H9 (cell line): ENCODE data around the gene NXN. TPM values are rescaled to one million over a fixed set of nuclear protein-coding genes. Genes with fewer than 3 reads are reported as not detected.

Experiments
- DNase-seq: peaks from one replicate; pipeline ENCODE4 v3.0.0-alpha.2; 2017
- H2AFZ ChIP-seq: one replicate; pipeline ENCODE4 v1.6.1; 2013; ENCODE audit warnings: mild to moderate bottlenecking, low read length, control low read depth, moderate library complexity
- H2AK5ac ChIP-seq: 2 replicates; pipeline ENCODE4 v1.6.1; 2013; ENCODE audit warnings: low read length, control low read depth, mixed read lengths; ENCODE audit not compliant: insufficient read length
- H2BK120ac ChIP-seq: one replicate; pipeline ENCODE4 v1.6.1; 2013; ENCODE audit warnings: low read depth, mild to moderate bottlenecking, low read length, control low read depth, inconsistent platforms; ENCODE audit not compliant: poor library complexity, severe bottlenecking
- H2BK12ac ChIP-seq: 2 replicates; pipeline ENCODE4 v1.6.1; 2013; ENCODE audit warnings: low read length, control low read depth, mixed read lengths, low read depth; ENCODE audit not compliant: insufficient read length
- H2BK15ac ChIP-seq: 2 replicates; pipeline ENCODE4 v1.6.1; 2013; ENCODE audit warnings: low read depth, low read length, control low read depth
- H2BK20ac ChIP-seq: one replicate; pipeline ENCODE4 v1.6.1; 2013; ENCODE audit warnings: low read depth, mild to moderate bottlenecking, low read length, control low read depth, inconsistent platforms; ENCODE audit not compliant: poor library complexity, severe bottlenecking
- H2BK5ac ChIP-seq: 2 replicates; pipeline ENCODE4 v1.6.1; 2013; ENCODE audit warnings: low read length, control low read depth, mixed read lengths; ENCODE audit not compliant: insufficient read length
- H3K14ac ChIP-seq: 2 replicates; pipeline ENCODE4 v1.6.1; 2013; ENCODE audit warnings: low read length, control low read depth; ENCODE audit not compliant: insufficient read depth
- H3K18ac ChIP-seq: 2 replicates; pipeline ENCODE4 v1.6.1; 2013; ENCODE audit warnings: low read depth, mild to moderate bottlenecking, mixed read lengths, low read length, control low read depth; ENCODE audit not compliant: insufficient read length
- H3K23ac ChIP-seq: 2 replicates; pipeline ENCODE4 v1.6.1; 2013; ENCODE audit warnings: low read length, control low read depth, mixed read lengths, low read depth; ENCODE audit not compliant: insufficient read length
- H3K23me2 ChIP-seq: 2 replicates; pipeline ENCODE4 v1.6.1; 2013; ENCODE audit warnings: low read depth, mild to moderate bottlenecking, mixed read lengths, low read length, control low read depth; ENCODE audit not compliant: insufficient read length, poor library complexity, severe bottlenecking
- H3K27ac ChIP-seq: 2 replicates; pipeline ENCODE4 v1.5.1; 2013; ENCODE audit warnings: low read length, control low read depth, mixed read lengths, low read depth; ENCODE audit not compliant: insufficient read length
- H3K27me3 ChIP-seq: 2 replicates; pipeline ENCODE4 v1.6.1; 2013; ENCODE audit warnings: low read length, control low read depth, inconsistent platforms; ENCODE audit not compliant: insufficient read depth
- H3K4ac ChIP-seq: 2 replicates; pipeline ENCODE4 v1.6.1; 2013; ENCODE audit warnings: low read depth, mild to moderate bottlenecking, control low read depth, inconsistent platforms, low read length, moderate library complexity
- H3K4me1 ChIP-seq: 2 replicates; pipeline ENCODE4 v1.6.1; 2013; ENCODE audit warnings: low read length, control low read depth, inconsistent platforms; ENCODE audit not compliant: insufficient read depth
- H3K4me2 ChIP-seq: 2 replicates; pipeline ENCODE4 v1.6.1; 2013; ENCODE audit warnings: low read length, control low read depth, mixed read lengths; ENCODE audit not compliant: insufficient read length, insufficient read depth
- H3K56ac ChIP-seq: 2 replicates; pipeline ENCODE4 v1.6.1; 2013; ENCODE audit warnings: low read depth, mild to moderate bottlenecking, mixed read lengths, low read length, control low read depth; ENCODE audit not compliant: insufficient read length
- H3K79me1 ChIP-seq: 2 replicates; pipeline ENCODE4 v1.6.1; 2013; ENCODE audit warnings: low read depth, mild to moderate bottlenecking, moderate library complexity, low read length, control low read depth, inconsistent platforms; ENCODE audit not compliant: insufficient read depth, poor library complexity, severe bottlenecking
- H3K79me2 ChIP-seq: 2 replicates; pipeline ENCODE4 v1.6.1; 2013; ENCODE audit warnings: low read length, control low read depth, inconsistent platforms; ENCODE audit not compliant: insufficient read depth
- H3K9ac ChIP-seq: 2 replicates; pipeline ENCODE4 v1.6.1; 2013; ENCODE audit warnings: low read length, control low read depth, mixed read lengths; ENCODE audit not compliant: insufficient read length; ENCODE audit errors: extremely low read depth
- H3K9me3 ChIP-seq: one replicate; pipeline ENCODE4 v1.6.1; 2013; ENCODE audit warnings: low read depth, low read length, inconsistent platforms; ENCODE audit not compliant: control insufficient read depth
- H3T11ph ChIP-seq: one replicate; pipeline ENCODE4 v1.6.1; 2013; ENCODE audit warnings: mild to moderate bottlenecking, low read length, control low read depth, inconsistent platforms
- H4K20me1 ChIP-seq: one replicate; pipeline ENCODE4 v1.6.1; 2013; ENCODE audit not compliant: control insufficient read depth, insufficient read length, insufficient read depth
- H4K5ac ChIP-seq: 2 replicates; pipeline ENCODE4 v1.6.1; 2013; ENCODE audit warnings: low read depth, mild to moderate bottlenecking, mixed read lengths, low read length, control low read depth; ENCODE audit not compliant: insufficient read length
- H4K8ac ChIP-seq: replicated peaks from 2 replicates; pipeline ENCODE4 v1.6.1; 2013; ENCODE audit warnings: low read length, control low read depth, mixed read lengths, low read depth; ENCODE audit not compliant: insufficient read length
- H4K91ac ChIP-seq: 2 replicates; pipeline ENCODE4 v1.6.1; 2013; ENCODE audit warnings: low read depth, mild to moderate bottlenecking, moderate library complexity, mixed read lengths, low read length, control low read depth; ENCODE audit not compliant: insufficient read length
- H3K27ac Mint-ChIP-seq, 3 experiments: 2 replicates in 2 of 3; 3 replicates in 1 of 3; pipeline ENCODE4 v1.8.0; 2020 to 2021; ENCODE audit warnings: mixed read lengths in 3 of 3, mild to moderate bottlenecking in 1 of 3, moderate library complexity in 1 of 3
- H3K27me3 Mint-ChIP-seq: 2 replicates; pipeline ENCODE4 v1.8.0; 2021; ENCODE audit warnings: low read depth, mild to moderate bottlenecking, moderate library complexity, mixed read lengths
- H3K36me3 Mint-ChIP-seq, 3 experiments: 2 replicates in 2 of 3; 3 replicates in 1 of 3; pipeline ENCODE4 v1.8.0; 2020 to 2021; ENCODE audit warnings: low read depth in 3 of 3, mixed read lengths in 3 of 3; ENCODE audit not compliant: insufficient read depth in 1 of 3
- H3K4me1 Mint-ChIP-seq, 2 experiments: 2 replicates each; pipeline ENCODE4 v1.8.0; 2020; ENCODE audit warnings: mixed read lengths in 2 of 2
- H3K4me3 Mint-ChIP-seq, 2 experiments: 2 replicates in 1 of 2; 3 replicates in 1 of 2; pipeline ENCODE4 v1.8.0; 2020 to 2021; ENCODE audit warnings: mild to moderate bottlenecking in 2 of 2, mixed read lengths in 2 of 2, moderate library complexity in 1 of 2
- H3K9me3 Mint-ChIP-seq, 2 experiments: 2 replicates in 1 of 2; 3 replicates in 1 of 2; pipeline ENCODE4 v1.8.0; 2020; ENCODE audit warnings: mild to moderate bottlenecking in 2 of 2, mixed read lengths in 2 of 2, moderate library complexity in 1 of 2
- WGBS: extraction: QIAGEN DNeasy Blood & Tissue Kit; methylation state at CpG from one replicate; pipeline ENCODE4 v1.1.7; 2013; ENCODE audit warnings: missing lambda C conversion rate, low lambda C conversion rate, mixed read lengths; ENCODE audit not compliant: insufficient read length; ENCODE audit errors: extremely low coverage; 5-methylcytosine and 5-hydroxymethylcytosine counted together
- total RNA-seq: library from RNA; stranded (reverse); gene quantifications from 2 replicates; pipeline ENCODE4 v1.2.1, GENCODE V29; 2021
- TF ChIP-seq, protein P1 (sequence below): fragments of 200-600 bp; sonication (generic); conservative IDR thresholded peaks from 3 replicates; pipeline ENCODE4 v1.8.0; 2021; ENCODE audit warnings: antibody characterized with exemption, mild to moderate bottlenecking

NXN gene
- total RNA-seq, 1 experiment from 2014 or later = 93.6 TPM

DNA sequence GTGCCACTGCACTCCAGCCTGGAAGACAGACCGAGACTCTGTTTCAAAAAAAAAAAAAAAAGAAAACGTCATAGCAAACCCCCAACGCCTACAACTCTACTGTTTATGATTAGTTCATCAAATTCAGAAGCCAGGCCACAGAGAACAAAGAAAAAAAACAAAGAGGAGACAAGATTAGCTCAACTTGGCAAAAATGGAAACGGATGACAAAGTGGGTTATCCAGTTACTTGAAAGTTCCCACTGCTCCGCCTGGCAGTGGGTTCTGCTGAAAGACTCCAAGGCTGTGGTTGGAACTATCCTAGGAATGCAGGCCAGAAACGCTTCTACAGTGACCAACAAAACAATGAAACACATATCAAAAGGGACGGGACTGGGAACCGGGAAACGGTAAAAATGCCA, 144.3 kb downstream of the NXN start:
- no peaks in the 10 kb centered on the region for H3K79me1 ChIP-seq
- Mint-ChIP-seq H3K27me3 (no peaks in the 10 kb centered on the region), H3K36me3 (peaks cover 9 to 10% (median 9%) of the 10 kb centered on the region in 3 experiments; a peak in 5 of 7 replicates), H3K4me1 (peaks cover 11% of the 10 kb centered on the region in 2 experiments), H3K4me3 (no peak overlapping the region), H3K9me3 (peaks cover 0 to 3% of the 10 kb centered on the region in 2 experiments; a peak in 2 of 5 replicates), H3K27ac (peak overlapping the region; percentile 31 to 97 (median 88); a peak in 6 of 7 replicates)
- H3T11ph ChIP-seq = no peak overlapping the region
- H3K79me2 ChIP-seq = peaks cover 2% of the 10 kb centered on the region; the same call in 1 of the 2 replicates
- DNase-seq = peak; percentile 74
- H3K56ac ChIP-seq = no peak overlapping the region
- WGBS = no CpG with 5 or more reads among the region's 9 CpGs
- no peak overlapping the region for H3K27ac ChIP-seq
- H3K9ac ChIP-seq = no peak overlapping the region
- H2AFZ ChIP-seq = no peak overlapping the region
- no peak overlapping the region for H2AK5ac ChIP-seq
- no peak overlapping the region for H2BK15ac ChIP-seq
- H3K14ac ChIP-seq = no peak overlapping the region
- no peaks in the 10 kb centered on the region for H3K27me3 ChIP-seq
- no peak overlapping the region for H4K8ac ChIP-seq
- H2BK5ac ChIP-seq = no peak overlapping the region
- H3K4me2 ChIP-seq = no peak overlapping the region
- H3K4ac ChIP-seq = no peak overlapping the region
- H2BK120ac ChIP-seq = no peak overlapping the region
- no peak overlapping the region for H3K18ac ChIP-seq
- TF ChIP-seq, protein P1, sequence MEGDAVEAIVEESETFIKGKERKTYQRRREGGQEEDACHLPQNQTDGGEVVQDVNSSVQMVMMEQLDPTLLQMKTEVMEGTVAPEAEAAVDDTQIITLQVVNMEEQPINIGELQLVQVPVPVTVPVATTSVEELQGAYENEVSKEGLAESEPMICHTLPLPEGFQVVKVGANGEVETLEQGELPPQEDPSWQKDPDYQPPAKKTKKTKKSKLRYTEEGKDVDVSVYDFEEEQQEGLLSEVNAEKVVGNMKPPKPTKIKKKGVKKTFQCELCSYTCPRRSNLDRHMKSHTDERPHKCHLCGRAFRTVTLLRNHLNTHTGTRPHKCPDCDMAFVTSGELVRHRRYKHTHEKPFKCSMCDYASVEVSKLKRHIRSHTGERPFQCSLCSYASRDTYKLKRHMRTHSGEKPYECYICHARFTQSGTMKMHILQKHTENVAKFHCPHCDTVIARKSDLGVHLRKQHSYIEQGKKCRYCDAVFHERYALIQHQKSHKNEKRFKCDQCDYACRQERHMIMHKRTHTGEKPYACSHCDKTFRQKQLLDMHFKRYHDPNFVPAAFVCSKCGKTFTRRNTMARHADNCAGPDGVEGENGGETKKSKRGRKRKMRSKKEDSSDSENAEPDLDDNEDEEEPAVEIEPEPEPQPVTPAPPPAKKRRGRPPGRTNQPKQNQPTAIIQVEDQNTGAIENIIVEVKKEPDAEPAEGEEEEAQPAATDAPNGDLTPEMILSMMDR = no peak
- H3K4me1 ChIP-seq = peaks cover 2% of the 10 kb centered on the region; the same call in 1 of the 2 replicates
- no peak overlapping the region for H4K91ac ChIP-seq
- H3K9me3 ChIP-seq = no peaks in the 10 kb centered on the region
- H3K23me2 ChIP-seq = no peaks in the 10 kb centered on the region
- no peak overlapping the region for H2BK12ac ChIP-seq
- H4K5ac ChIP-seq = no peak overlapping the region
- no peak overlapping the region for H2BK20ac ChIP-seq
- H4K20me1 ChIP-seq = no peaks in the 10 kb centered on the region
- H3K23ac ChIP-seq = no peak overlapping the region
